Stomach smooth muscle (tissue), 2 donors: ENCODE data around the gene KLHL30.
"Not testable (repeated sequence)": the region's sequence is repeated elsewhere in the genome, so short reads cannot be mapped to it uniquely, and the experiment has no call there.

Experiments
- H3K27ac ChIP-seq: one replicate; pipeline ENCODE4 v1.7.0; 2013; ENCODE audit warnings: mild to moderate bottlenecking, low read length, inconsistent platforms
- H3K27me3 ChIP-seq, 2 donors: one replicate each; pipeline ENCODE4 v1.7.0; 2013; ENCODE audit warnings: low read length in 2 of 2; ENCODE audit not compliant: insufficient read depth in 2 of 2, control insufficient read depth in 1 of 2
- H3K36me3 ChIP-seq, 2 donors: one replicate each; pipeline ENCODE4 v1.7.0; 2013; ENCODE audit warnings: low read length in 2 of 2; ENCODE audit not compliant: control insufficient read depth in 2 of 2, insufficient read depth in 2 of 2
- H3K4me1 ChIP-seq: one replicate; pipeline ENCODE4 v1.7.0; 2013; ENCODE audit warnings: low read length; ENCODE audit not compliant: control insufficient read depth, insufficient read depth
- H3K4me3 ChIP-seq, 2 donors: one replicate each; pipeline ENCODE4 v1.7.0; 2013; ENCODE audit warnings: low read length in 2 of 2
- H3K9ac ChIP-seq, 2 donors: one replicate each; pipeline ENCODE4 v1.7.0; 2013; ENCODE audit warnings: low read length in 2 of 2, mild to moderate bottlenecking in 1 of 2
- H3K9me3 ChIP-seq, 2 donors: one replicate each; pipeline ENCODE4 v1.7.0; 2013; ENCODE audit warnings: low read length in 2 of 2; ENCODE audit not compliant: control insufficient read depth in 2 of 2
- donor health status: healthy.
- donor health status: Pancreatic carcinoma.

The KLHL30 gene

DNA sequence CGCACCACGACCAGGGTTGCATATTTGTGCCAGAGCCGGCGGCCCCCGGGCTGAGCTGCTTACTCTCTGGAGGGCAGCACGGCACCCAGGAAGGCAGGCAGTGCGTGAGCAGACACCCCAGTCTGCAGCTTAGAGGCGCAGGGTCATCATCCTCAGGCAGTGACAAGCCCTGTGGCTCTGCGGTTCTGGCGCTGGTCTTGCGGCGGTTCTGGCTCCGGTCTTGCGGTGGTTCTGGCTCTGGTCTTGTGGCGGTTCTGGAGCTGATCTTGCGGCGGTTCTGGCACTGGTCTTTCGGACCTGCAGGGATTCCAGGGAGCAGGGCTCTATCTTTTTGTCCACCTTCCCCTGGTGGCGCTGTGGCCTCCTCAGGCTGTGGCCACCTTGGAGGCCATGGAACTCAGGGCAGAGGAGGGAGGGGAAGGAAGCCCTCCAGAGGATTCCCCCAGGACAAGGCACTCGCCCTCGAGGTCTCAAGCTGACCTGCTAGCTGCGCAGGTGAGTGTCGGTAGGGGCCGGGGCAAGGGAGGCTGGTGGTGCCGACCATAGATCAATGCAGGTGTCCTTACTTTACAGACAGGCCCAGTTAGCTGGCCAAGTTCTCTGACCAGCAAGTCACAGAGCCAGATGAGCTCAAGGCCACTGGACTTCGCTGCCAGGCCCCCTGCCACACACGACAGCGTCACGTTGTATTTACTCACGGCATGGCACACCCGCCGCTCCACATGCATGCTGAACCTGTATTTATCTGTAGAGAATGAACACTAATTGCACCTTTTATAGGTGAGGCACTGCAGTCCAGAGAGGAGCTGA is 23.4 kb upstream of the KLHL30 start:
- Histone ChIP-seq H3K9me3 (no peaks in the 10 kb centered on the region), H3K9ac (no peak overlapping the region), H3K4me3 (no peak overlapping the region), H3K27ac (no peak overlapping the region), H3K4me1 (no peaks in the 10 kb centered on the region), H3K36me3 (no peaks in the 10 kb centered on the region), H3K27me3 (peaks cover 0 to 10% of the 10 kb centered on the region in 2 donors)

DNA sequence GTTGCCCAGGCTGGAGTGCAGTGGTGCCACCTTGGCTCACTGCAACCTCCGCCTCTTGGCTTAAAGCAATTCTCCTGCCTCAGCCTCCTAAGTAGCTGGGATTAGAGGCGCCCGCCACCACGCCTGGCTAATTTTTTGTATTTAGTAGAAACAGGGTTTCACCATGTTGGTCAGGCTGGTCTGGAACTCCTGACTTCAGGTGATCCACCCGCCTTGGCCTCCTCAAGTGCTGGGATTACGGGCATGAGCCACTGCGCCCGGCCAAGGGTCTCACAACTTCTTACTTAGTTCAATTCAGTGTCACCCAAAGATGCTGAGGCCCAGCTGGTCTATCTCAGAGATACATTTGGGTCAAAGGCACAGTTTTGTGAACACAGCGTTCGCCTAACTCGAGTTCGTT is 22.8 kb upstream of the KLHL30 start:
- not testable (repeated sequence) for H3K9me3 ChIP-seq, H3K4me1 ChIP-seq, H3K27me3 ChIP-seq, H3K36me3 ChIP-seq, H3K4me3 ChIP-seq, H3K9ac ChIP-seq, H3K27ac ChIP-seq

DNA sequence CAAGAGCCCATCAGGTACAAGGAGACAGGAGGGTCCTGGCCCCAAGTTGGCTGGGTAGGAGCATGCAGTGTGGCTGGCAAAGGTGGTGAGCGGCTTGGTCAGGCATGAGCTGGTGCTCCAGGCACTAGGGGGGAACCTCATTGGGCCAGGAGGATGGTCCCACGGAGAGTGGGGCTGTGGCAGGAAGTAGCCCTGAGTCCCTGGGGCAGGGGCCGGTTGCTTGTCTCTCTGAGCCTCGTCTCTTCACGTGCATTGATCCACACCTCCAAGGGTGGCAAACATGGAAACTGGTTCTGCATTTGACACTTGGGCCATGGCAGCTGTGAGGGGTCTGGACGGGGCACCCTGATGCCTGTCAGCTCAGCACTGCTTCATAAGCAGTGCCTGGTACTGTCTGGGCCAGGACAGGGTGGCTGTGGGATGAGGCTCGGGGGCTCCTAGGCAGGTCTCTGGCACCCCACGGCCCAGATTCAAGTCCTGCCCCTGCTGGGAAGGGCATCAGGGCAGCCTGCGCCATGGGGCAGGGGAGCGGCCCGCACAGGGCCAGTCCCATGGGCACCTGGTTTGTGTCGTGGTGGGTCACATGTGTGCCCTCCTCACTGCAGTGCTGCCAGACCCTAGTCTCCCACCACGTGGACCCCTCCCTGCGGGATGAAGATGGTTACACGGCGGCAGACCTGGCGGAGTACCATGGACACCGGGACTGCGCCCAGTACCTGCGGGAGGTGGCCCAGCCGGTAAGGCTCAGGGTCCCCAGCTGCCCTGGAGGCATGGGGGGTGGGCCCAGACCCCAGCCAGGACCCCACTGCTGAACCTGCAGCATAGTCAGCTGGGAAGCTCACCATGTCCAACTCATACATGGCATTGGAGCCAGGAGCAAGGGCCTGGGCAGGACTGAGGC is 21.9 kb upstream of the KLHL30 start:
- Histone ChIP-seq H3K27me3 (peaks cover 0 to 10% of the 10 kb centered on the region in 2 donors), H3K36me3 (no peaks in the 10 kb centered on the region), H3K9ac (no peak overlapping the region), H3K4me3 (no peak overlapping the region), H3K4me1 (peaks cover 3% of the 10 kb centered on the region), H3K9me3 (no peaks in the 10 kb centered on the region), H3K27ac (no peak overlapping the region)

DNA sequence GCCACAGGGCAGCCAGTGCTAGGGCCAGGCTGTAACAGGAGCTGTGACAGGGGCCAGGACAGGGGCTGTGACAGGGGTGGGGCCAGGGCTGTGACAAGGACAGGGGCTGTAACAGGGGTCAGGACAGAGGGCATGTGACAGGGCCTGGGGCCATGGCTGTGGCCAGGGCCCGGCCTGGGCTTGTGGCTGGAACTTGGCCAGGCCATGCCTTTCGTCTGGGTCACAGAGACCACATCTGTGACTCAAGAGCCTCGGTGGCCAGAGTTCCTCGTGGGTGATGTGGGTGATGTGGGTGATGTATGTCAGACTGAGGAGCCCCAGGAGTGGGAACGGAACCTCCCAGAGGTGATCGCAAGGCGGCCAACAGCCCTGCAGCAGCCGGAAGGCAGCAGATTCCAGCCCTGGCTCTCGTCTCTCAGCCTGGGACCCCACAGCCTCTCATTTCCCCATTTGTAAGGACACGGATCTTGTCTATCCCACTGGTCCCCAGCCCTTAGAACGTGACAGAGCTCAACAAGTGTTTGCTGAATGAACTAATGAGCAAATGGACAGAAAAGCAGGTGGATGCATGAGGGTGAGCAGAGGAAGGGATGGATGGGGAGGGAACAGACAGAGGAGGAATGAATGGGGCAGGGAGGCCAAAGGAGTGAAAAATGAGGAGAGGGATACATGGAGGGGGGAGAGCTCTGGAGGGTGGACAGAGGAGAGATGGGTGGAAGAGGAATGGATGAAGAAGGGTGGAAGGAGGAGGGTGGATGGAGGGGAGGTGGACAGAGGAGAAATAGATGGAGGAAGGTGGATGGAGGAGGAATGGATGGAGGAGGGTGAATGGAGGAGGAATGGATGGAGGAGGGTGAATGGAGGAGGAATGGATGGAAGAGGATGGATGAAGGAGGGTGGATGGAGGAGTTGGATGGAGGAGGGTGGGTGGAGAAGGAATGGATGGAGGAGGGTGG is 21.0 kb upstream of the KLHL30 start:
- H3K36me3 ChIP-seq, result no peaks in the 10 kb centered on the region
- H3K9ac ChIP-seq, result no peak overlapping the region
- no peak overlapping the region for H3K27ac ChIP-seq
- H3K9me3 ChIP-seq, result no peaks in the 10 kb centered on the region
- H3K27me3 ChIP-seq, result peaks cover 0 to 10% of the 10 kb centered on the region in 2 donors
- H3K4me3 ChIP-seq, result no peak overlapping the region
- peaks cover 3% of the 10 kb centered on the region for H3K4me1 ChIP-seq

DNA sequence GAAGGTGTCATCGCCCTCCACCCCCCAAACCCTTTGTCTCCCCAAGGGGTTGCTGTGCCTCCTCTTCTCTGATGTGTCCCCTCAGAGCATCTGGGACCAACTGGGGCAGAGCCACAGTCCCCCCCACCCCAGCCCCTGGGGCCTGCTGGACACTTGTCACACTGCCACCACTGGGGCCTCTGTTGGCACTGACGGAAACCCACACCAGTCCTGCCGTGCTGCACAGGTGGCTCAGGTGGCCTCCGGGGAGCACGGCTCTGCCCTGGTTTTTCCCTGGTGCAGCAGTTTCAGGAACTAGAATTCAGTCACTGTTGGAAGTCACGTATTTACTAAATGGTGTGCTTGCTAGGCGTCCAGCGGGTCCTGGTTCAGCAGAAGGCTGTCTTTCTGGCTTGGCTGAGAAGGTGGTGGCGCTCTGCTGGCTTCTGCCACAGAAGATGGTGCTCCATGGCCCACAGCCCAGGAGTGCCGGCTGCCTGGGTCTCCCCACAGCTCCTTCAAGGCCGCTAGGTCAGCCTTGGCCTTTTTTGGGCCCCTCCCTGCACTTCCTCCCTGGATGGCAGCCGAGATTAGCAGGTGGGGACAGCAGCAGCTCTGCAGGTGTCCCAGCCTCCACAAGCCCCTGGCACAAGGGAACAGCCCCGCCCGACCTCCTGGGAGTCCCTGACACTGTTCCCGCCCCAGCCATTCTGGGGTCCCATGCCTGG is 18.6 kb upstream of the KLHL30 start:
- Histone ChIP-seq H3K36me3 (no peaks in the 10 kb centered on the region), H3K27ac (no peak overlapping the region), H3K4me1 (peaks cover 3% of the 10 kb centered on the region), H3K27me3 (peaks cover 0 to 10% of the 10 kb centered on the region in 2 donors), H3K4me3 (no peak overlapping the region), H3K9me3 (no peaks in the 10 kb centered on the region), H3K9ac (no peak overlapping the region)

DNA sequence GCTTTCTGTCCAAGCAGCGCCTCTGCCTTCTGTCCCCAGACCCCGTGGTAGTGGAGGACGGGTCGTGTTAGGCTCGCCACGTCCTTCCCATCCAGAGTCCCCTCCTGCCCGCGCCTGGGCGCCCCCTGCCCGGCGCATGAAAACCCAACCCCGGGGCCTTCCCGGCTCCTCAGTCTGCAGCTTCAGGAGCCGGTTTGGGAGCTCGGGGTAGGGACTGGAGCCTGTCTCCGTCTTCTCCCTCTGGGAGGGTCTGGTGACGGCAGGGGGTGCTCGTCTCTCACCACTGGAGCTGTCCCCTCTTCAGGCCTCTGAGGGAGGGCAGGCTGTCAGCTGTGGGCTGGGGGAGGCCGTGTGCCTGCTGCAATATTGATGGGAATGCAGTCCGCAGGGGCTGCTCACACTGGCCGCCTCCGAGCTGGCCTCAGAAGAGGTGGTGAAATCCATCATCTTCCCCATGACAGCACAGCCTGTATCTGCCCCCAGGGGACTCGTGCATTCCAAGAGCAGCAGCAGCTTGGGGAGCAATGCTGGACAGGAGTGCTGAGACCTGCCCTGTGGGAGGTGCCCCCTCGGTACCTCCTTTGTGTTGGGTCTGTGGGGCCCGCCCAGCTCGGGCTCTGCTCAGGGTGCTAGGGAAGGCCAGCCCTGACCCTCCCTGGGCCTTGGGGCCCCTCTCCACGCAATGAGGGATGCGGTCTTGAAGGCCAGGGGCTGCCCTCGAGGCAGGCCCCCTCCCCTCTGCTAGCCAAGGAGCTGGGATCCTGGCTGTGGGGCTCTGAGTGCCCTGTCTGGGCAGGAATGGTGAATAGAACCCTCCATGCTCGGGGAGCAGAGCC is 17.8 kb upstream of the KLHL30 start:
- Histone ChIP-seq H3K9ac (no peak overlapping the region), H3K4me3 (no peak overlapping the region), H3K27ac (no peak overlapping the region), H3K9me3 (no peaks in the 10 kb centered on the region), H3K36me3 (no peaks in the 10 kb centered on the region), H3K27me3 (peaks cover 0 to 10% of the 10 kb centered on the region in 2 donors), H3K4me1 (peaks cover 3% of the 10 kb centered on the region)

DNA sequence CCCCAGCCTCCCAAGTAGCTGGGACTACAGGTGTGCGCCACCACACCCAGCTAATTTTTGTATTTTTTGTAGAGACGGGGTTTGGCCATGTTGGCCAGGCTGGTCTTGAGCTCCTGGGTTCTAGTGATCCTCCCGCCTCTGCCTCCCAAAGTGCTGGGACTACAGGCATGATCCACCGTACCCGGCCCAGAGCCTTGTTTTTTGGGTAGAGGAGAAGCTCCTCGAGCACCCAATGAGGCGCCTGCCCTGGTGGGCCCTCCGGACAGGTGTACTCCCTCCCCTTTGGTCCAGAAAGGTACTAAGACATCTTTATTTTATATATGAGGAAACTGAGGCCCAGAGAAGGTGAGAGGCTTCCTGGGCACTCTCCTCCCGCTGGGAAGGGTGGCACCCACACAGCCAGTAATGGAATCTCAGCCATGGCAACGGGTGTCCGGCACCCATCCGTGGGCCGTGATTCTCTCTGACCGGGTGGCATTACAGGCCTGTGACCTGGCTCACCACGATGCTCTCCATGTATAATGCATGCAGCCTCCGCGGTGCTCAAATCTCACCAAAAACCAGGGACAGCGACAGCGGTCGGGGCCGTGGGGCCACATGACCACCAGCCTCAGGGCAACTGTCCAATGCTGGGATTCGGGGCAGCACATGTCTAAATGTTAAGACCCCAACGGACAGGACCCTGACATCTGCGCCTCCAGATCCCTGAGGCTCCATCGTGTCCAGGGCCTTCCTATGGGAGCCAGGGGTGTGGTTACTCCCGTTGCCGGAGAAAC is 16.8 kb upstream of the KLHL30 start:
- Histone ChIP-seq H3K36me3 (no peaks in the 10 kb centered on the region), H3K27ac (no peak overlapping the region), H3K9me3 (no peaks in the 10 kb centered on the region), H3K9ac (no peak overlapping the region), H3K4me1 (peaks cover 4% of the 10 kb centered on the region), H3K4me3 (no peak overlapping the region), H3K27me3 (peaks cover 0 to 11% of the 10 kb centered on the region in 2 donors)

DNA sequence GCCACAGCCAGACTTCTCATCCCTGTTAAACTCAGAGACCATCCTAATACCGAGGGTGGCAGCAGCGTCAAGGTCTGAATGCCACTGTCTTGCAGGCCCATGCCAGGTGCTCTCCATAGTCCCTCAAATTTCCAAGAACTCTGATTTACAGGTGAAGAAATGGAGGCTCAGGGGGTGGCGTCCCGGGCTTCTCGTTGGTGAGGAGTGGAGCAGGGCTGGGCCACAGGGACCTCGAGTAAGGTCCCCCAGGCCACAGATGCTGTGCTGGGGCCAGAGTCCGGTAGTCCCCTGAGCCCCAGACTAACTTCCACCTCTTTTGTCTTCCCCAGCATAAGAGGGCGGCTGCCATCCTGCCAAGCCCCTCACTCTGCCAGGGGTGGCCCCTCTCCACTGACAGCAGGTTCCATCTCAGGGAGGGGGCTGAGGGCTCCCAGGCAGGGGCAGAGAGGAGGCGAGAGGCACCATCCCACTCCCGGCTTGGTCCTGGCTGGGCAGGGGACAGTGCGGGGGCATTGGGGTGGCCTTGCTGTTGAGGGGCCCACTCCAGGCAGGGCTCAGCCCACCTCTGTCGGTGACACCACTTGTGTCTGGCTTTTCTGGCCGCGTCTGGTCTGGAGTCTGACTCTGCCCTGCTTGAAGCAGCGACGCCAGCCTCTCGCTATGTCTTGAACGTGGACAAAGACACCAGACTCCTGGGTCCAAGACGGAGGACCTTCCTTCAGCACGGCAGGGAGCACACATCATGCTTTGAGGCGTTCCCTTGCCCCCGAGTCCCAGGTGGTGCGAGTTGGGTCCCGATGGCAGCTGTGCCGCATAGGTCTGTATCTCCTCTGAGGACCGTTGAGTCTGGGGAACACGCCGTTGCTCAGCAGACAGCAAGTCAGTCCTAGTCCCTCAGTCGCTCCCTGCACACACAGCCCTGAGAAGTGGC is 15.9 kb upstream of the KLHL30 start:
- no peaks in the 10 kb centered on the region for H3K9me3 ChIP-seq
- H3K36me3 ChIP-seq, result no peaks in the 10 kb centered on the region
- H3K4me3 ChIP-seq, result no peak overlapping the region
- no peak overlapping the region for H3K9ac ChIP-seq
- H3K27ac ChIP-seq, result no peak overlapping the region
- peaks cover 8% of the 10 kb centered on the region for H3K4me1 ChIP-seq
- H3K27me3 ChIP-seq, result peaks cover 0 to 3% of the 10 kb centered on the region in 2 donors
